SK-N-MC (cell line): ENCODE measurements around the gene ZC2HC1B.

Source experiments
- DNase-seq: peaks from one replicate; pipeline ENCODE4 v3.0.0-alpha.2; 2011; ENCODE audit warnings: low read depth, low spot score
- H3K27ac ChIP-seq: fragments of 200-600 bp; sonication (generic); 2 replicates; pipeline ENCODE4 v1.5.1; 2016; ENCODE audit warnings: mixed run types
- H3K36me3 ChIP-seq: fragments of 200-600 bp; sonication (generic); 2 replicates; pipeline ENCODE4 v1.6.1; 2017; ENCODE audit warnings: antibody characterized with exemption, low read length, mixed read lengths; ENCODE audit not compliant: insufficient read depth
- H3K4me3 ChIP-seq: fragments of 200-600 bp; sonication (generic); 2 replicates; pipeline ENCODE4 v1.5.1; 2016
- H3K9ac ChIP-seq: fragments of 200-600 bp; sonication (generic); 2 replicates; pipeline ENCODE4 v1.8.0; 2017; ENCODE audit warnings: mixed run types, mixed read lengths; ENCODE audit not compliant: insufficient read length
- H3K9me3 ChIP-seq: fragments of 200-600 bp; sonication (generic); 2 replicates; pipeline ENCODE4 v1.6.1; 2017; ENCODE audit warnings: low read depth, mild to moderate bottlenecking, antibody characterized with exemption, low read length, moderate library complexity, mixed read lengths
- EZH2 ChIP-seq: fragments of 200-600 bp; sonication (generic); IDR thresholded peaks from one replicate; pipeline ENCODE4 v1.6.1; 2017; ENCODE audit warnings: antibody characterized with exemption
- FOXP2 ChIP-seq: optimal IDR thresholded peaks from 2 replicates; pipeline ENCODE3; 2011; ENCODE audit warnings: mild to moderate bottlenecking, moderate library complexity; ENCODE audit not compliant: insufficient read depth; ENCODE audit errors: extremely low read length, control extremely low read depth
- POLR2AphosphoS5 ChIP-seq: IDR thresholded peaks from 2 replicates; pipeline ENCODE4 v1.6.1; 2012; ENCODE audit warnings: mild to moderate bottlenecking, low read depth, low read length, borderline replicate concordance

ZC2HC1B gene

DNA sequence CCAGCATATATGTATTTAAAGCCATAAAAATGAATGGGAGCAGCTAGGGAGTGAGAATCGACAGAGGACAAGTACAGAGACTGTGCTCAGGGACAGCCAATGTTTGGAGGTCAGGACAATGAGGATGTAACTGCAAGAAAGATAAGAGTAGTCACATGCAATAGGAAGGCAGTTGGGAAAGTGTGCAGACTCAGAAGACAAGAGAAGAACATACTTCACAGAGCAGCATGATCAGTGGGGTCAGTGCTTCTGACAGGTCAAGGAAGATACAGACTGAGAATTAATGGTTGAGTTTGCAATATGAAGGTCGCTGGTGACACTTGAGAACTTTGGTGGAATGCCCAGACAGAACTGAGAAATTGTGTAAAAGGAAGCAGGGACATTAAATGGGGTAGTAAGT lies 118.7 kb downstream of the ZC2HC1B start:
- H3K9ac ChIP-seq = no peak overlapping the region
- H3K36me3 ChIP-seq = no peaks in the 10 kb centered on the region
- DNase-seq = no peak
- H3K27ac ChIP-seq = no peak overlapping the region
- H3K4me3 ChIP-seq = no peak overlapping the region
- H3K9me3 ChIP-seq = no peaks in the 10 kb centered on the region
- TF ChIP-seq POLR2AphosphoS5 (no peak), FOXP2 (no peak), EZH2 (no peak)

DNA sequence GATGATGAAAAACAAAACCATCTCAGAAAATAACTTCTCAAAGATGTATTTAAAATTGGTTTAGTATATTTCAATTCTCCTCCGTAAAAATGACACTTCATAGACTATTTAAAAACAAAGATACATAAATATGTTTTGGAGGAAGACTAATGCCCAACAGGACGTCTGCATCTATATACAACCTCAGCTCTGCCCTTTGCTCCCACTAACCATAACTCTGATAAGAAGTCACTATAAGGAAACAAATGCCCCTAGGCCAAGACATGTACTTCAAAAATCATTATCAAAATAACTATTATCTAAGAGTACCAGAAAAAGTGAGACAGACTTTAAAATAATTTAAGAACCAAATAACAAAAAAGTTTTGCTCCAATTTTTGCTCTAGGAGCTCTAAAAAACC lies 120.4 kb downstream of the ZC2HC1B start:
- Histone ChIP-seq H3K36me3 (no peaks in the 10 kb centered on the region), H3K9me3 (no peaks in the 10 kb centered on the region), H3K4me3 (no peak overlapping the region), H3K9ac (no peak overlapping the region), H3K27ac (no peak overlapping the region)
- TF ChIP-seq EZH2 = no peak
- TF ChIP-seq FOXP2 = no peak
- TF ChIP-seq POLR2AphosphoS5 = no peak
- no peak for DNase-seq

DNA sequence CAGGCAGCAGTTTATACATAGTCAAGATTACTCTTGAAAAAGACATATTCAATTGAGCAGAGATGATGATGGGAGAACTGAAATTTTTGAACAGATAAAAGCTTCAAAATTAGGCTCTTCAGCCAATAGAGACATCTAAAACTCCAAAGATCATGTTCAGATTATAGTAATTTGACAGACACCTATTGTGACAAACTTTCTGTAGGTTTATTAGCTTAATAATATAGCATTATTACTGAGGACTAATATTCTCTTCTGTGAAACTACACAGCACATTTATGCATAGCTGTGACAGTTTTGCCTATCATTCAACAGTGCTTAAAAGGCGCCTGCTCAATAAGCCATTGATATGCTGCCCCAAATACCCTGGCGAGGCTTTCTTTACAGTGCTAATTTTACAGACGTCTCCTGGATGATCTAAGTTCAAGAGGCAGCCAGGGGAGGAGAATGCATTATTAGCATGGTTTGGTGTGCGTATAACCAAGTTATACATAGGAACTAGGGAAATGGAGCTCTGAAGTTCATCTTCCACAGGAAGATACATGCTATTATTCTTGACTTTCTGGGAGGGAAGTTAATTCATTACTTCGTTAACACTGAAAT lies 122.3 kb downstream of the ZC2HC1B start:
- H3K9ac ChIP-seq = no peak overlapping the region
- no peak overlapping the region for H3K27ac ChIP-seq
- TF ChIP-seq EZH2 (no peak), FOXP2 (no peak), POLR2AphosphoS5 (no peak)
- H3K9me3 ChIP-seq = no peaks in the 10 kb centered on the region
- H3K36me3 ChIP-seq = no peaks in the 10 kb centered on the region
- DNase-seq = no peak
- no peak overlapping the region for H3K4me3 ChIP-seq
